Measurements from ENCODE around the gene THRSP.
"Not testable (repeated sequence)": the region's sequence is repeated elsewhere in the genome, so short reads cannot be mapped to it uniquely, and the experiment has no call there.

Gene THRSP, protein sequence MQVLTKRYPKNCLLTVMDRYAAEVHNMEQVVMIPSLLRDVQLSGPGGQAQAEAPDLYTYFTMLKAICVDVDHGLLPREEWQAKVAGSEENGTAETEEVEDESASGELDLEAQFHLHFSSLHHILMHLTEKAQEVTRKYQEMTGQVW

DNA sequence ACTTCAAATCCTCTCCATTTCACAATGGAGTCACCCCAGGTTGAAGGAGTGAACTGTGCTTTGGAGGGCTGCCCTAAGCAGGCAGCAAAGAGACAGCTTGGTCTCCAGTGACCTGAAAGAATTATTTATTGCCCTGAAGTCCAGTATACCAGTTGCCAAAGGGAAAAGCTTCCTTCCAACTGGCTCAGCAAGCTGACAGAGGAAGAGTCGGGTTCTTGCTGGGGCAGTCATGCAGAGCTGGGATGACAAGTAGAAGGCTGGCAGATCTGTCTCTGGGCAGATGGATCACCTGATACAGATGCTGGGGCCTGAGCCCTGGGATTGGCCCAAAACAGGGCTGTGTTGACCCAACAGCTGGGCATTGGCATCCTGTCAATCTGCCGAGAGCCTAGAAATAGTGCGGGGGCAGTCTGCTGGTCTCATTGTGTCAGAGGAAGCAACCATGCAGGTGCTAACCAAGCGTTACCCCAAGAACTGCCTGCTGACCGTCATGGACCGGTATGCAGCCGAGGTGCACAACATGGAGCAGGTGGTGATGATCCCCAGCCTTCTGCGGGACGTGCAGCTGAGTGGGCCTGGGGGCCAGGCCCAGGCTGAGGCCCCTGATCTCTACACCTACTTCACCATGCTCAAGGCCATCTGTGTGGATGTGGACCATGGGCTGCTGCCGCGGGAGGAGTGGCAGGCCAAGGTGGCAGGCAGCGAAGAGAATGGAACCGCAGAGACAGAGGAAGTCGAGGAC, at the start of gene THRSP:
Gene THRSP (plus strand): TSS at position 422 of the 742 bp plus-strand sequence. CDS start 21 bp downstream, at position 443.
- no peak for DNase-seq

DNA sequence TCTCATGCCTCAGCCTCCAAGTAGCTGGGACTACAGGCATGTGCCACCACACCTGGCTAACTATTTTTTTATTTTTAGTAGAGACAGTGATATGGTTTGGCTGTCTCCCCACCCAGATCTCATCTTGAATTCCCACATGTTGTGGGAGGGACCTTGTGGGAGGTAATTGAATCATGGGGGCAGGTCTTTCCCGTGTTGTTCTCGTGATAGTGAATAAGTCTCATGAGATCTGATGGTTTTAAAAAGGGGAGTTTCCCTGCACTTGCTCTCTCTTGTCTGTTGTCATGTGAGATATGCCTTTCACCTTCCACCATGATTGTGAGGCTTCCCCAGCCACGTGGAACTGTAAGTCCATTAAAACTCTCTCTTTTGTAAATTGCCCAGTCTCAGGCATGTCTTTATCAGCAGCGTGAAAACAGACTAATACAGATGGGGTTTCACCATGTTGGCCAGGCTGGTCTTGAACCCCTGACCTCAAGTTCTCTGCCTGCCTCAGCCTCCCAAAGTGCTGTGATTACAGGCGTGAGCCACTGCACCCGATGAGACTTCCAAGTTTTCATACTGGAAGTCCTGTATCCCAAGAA, 48.6 kb upstream of the THRSP start:
- not testable (repeated sequence) for DNase-seq

DNA sequence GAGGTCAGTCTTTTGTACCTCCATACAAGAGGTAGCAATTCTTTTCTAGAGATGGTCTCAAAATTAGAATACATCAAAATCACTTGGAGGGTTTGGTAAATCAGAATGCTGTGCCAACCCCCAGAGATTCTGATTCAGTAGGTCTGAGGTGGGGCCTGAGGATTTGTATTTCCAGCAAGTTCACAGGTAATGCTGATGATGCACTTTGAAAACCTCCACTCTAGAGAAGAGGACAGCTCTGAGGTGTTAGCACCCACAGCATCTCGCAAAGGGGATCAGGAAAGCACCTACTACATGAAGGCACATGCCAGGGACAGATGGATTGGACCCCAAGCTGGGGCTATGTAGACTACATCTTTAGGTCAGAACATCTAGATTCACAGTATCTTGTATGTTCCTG, 47.8 kb upstream of the THRSP start:
- no peak for DNase-seq

DNA sequence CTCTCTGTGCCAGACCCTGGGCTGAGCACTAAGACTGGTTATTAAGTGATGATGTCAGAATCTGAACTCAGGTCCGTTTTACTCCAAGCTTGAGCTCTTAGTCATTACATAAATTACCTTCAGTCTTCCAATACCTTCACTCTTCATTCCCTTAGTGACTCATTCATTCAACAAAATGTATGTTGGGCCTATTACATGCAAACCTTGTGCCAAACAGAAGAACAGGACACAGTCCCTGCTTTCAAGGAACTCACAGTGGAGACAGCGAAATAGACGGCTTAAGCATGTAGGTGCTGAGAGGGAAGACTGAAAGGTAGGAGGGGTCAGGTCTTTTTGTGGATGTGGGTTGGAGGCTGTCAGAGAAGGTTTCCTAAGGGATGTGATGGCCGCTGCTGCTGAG, 43.9 kb upstream of the THRSP start:
- DNase-seq = no peak

DNA sequence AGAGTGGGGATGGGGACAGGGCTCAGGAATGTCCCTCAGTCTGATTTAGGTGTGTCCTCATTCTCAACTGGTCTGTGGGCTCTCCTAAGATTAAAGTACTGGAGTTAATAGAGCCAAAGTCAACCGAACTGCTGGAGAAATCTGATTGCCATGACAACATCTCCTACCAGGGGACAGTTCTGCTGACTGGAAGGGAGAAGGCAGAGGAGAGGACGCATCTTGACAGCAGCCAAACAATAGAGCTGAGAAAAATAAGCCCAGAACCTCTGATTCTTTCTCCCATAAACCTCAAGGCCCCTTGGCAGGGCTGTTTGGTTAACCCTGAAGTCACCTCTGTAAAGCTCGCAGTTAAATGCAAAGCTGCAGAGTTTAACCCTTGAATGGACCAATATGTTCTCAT, 43.4 kb upstream of the THRSP start:
- no peak for DNase-seq

DNA sequence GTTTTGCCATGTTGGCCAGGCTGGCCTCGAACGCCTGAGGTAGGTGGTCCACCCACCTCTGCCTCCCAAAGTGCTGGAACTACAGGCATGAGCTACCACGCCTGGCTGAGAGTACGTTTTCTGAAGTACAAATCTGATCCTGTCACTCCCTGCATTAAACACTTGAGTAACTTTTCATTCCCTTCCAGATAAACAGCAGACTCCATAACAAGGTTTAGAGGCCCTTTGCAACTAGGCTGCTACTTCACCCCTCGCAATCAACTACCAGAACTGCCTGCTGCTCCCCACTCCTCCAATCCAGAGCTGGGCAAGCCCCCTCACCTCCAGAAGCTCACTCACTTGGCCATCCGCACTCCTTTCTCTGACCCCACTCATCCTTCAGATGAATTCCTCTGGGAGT, 42.0 kb upstream of the THRSP start:
- DNase-seq = no peak

DNA sequence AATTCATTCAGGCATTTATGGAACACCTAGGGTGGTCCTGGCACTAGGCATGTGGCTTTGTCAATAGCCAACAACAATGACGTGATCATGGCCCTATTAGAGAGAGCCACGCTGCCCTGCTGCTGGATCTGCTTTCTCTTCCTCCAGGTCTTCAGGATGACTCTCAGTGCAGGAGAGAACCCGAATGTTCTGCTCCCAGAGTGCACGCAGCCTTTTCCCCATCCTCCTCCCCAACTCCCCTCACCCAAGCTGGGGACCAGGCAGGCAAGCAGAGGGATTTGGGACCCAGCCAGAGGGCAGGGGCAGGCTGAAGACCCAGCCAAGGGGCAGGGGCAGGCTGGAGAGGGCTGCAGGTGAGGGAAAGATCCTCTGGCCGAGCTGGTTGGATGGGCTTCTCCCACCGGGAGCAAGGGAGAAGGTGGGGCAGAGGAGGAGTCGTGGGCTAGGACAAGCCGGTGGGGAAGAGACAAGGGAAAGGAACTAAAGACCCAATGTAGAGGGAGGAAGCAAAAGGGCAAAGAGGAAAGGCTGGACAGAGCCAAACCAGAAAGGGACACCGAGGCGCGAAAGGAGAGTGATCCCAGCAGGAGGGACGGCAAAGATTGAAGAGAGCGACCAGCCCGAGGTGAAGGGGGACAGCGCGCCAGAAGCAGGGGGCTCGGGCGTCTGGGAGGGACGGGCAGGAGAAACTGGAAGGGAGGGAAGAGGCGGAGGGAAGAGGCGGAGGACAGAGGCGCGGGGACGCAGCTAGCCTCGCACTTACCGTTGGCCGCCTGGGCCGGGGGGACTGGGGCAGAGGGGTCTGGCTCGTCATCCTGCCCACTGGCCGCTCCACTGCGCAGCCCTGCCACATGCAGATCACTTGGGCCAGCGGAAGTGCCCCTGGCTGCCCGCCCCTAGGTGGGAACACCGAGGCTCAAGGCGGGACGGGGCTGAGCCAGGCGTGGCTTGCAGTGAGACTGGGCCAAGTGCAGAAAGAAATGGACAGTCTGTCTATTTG, 41.0 kb upstream of the THRSP start, which contains the start of gene KCTD14:
Gene KCTD14 (minus strand): TSS at position 880 of the 1,000 bp plus-strand sequence. CDS start 27 bp downstream, at position 853.
- DNase-seq = no peak

DNA sequence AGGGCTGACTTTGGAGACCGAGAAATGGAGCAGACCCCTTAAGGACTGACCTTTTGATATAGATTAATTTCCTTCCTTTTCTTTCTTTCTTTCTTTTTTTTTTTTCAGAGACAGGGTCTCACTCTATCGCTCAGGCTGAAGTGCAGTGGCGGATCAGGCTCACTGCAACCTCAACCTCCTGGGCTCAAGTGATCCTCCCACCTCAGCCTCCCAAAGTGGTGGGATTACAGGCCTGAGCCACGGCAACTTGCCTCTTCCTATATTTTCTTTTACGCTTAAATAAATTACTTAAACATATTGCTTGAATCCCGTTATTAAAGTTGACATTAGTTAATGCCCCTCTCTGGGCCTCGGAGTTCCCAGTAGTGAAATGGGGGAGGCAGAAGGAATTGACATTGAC, 40.2 kb upstream of the THRSP start:
- no peak for DNase-seq

DNA sequence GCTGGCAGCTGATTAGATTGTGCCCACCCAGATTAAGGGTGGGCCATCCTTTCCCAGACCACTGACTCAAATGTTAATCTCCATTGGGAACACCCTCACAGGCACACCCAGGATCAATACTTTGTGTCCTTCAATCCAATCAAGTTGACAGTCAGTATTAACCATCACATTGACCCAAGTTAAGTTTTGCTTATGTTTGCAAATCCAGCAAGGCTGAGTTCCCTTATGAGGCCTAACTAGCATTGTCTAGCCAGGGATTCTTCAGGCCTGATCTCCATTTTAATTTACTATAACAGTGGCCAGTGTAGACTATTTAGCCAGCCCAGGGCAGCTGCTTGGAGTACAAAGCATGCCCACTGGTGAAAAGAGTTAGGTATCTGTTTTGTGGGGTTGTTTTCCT, 38.3 kb upstream of the THRSP start:
- no peak for DNase-seq

DNA sequence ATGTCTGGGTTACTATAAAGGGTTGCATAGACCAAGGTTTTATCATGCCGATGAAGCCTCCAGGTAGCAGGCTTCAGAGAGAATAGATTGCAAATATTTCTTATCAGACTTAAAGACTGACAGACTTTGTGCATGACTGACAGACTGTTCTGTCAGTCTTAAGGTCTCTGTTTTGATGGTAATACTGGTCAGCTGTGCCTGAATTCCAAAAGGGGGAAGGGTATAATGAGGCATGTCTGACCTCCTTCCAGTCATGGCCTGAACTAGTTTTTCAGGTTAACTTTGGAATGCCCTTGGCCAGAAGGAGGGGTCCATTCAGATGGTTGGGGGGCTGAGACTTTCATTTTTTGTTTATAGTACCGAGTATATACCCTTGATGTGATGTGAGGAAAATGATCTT, 35.9 kb upstream of the THRSP start:
- DNase-seq = no peak

DNA sequence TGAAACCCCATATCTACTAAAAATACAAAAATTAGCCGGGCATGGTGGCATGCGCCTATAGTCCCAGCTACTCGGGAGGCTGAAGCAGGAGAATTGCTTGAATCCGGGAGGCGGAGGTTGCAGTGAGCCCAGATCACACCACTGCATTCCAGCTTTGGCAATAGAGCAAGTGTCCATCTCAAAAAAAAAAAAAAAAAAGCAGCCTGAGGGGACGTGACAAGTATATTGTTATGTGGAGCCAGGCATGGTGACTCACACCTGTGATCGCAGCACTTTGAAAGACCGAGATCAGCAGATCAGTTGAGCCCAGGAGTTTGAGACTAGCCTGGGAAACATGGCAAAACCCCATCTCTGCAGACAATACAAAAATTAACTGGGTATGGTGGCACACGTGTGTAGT, 35.2 kb upstream of the THRSP start:
- not testable (repeated sequence) for DNase-seq

DNA sequence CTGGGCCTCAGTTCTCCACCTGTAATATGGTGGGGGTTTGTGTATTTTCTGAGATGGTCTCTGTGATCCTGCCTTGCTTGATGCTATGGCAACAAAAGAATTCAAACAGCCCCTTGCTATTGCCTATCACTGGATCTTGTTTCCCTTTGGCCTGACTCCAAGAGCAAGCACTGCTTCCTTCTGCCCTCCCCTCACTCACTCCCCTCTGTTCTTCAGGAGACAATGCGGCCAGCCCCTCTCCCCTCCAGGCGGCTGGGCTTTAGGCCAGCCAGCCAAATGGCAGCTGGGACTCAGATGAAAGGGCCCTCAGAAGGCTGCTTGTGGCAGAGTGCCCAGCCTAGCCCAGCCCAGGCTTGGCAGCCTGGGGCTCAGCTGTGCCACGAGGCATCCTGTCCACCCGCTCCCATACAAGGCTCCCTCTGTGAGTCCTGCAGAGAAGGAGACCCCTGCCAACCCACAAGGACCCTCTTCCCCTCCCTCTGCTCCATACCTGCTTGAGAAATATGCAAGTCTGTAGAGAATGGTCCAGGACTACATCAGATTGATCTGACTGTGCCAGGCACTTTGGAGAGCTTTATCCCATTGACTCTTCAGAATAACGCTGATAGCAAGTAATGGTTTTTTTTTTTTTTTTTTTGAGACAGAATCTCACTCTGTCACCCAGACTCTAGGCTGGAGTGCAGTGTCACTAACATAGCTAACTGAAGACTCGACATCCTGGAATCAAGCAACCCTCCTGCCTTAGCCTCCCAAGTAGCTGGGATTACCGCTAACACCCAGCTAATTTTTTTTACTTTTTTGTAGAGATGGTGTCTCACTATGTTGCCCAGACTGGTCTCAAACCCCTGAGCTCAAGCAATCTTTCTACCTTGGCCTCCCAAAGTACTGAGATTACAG, 33.0 kb upstream of the THRSP start:
- DNase-seq = no peak

DNA sequence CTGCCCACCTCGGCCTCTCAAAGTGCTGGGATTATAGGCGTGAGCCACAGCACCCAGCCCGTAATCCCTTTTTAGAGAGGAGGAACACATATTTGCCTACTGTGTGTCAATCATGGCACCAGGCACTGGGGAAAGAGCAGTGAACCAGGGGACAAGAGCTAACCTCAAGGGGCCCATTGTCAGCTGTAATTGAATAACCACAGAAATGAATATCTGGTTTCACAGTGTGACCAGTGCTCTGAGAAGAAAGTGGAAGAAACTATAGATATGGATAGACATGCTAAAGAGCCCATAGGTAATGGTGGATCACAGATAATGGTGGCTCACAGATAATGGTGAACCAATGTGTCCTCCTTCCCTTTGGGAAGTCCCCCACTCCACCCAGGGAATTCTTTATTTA, 32.0 kb upstream of the THRSP start:
- no peak for DNase-seq

DNA sequence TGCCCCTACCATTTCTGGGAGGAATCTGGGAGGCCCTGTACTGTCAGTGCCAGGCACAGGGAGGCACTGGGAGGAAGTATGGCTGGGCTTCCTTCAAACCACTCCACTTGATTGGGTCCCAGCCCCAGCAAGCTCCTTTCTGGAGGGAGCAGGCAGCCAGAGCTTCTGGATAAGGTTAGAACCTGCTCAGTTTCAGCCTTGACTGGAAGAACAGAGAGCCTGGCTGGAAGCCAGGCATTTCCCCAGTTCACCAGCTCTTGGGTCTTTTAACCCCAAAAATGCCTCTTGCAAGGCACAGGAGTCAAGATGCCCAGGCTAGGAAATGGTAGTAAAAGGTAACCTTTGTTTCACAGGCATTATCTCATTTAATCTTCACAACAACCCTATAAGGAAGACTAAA, 31.6 kb upstream of the THRSP start:
- DNase-seq = no peak

DNA sequence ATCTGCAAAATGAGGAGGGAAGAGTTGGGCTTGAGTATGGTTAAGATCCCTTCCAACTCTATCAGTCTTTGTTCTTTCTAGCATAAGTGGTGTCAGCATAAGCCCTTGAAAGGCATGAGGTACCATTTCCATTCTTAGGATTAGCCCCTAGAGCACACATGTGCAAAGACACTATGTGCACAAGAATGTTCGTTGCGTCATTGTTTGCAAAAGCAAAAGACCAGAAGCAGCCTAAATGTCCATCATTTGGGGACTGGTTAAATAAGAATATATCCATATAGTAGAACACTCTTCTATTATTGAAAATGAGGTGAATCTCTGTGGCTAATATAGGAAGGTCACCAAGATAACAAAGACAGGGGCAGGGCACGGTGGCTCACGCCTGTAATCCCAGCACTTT, 30.6 kb upstream of the THRSP start:
- DNase-seq = no peak

DNA sequence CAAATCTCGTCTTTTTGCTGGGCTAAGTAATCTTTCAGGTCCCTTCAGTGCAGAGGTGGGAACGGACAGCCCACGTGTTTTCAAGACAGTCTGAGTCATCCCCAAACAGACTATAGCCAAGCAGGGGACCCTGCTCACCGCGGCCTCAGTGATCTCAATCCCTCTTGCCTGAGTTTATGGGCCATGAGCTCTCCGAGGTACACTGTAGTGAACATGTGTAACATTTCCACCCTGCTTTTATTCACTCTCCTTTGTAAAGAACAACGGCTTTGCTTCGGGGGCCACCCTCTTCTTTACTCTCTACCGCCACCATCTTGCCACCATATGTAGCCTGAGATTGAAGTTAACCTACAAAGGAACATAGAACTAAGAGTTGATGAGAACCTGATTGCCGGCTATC, 29.0 kb upstream of the THRSP start:
- DNase-seq = no peak

DNA sequence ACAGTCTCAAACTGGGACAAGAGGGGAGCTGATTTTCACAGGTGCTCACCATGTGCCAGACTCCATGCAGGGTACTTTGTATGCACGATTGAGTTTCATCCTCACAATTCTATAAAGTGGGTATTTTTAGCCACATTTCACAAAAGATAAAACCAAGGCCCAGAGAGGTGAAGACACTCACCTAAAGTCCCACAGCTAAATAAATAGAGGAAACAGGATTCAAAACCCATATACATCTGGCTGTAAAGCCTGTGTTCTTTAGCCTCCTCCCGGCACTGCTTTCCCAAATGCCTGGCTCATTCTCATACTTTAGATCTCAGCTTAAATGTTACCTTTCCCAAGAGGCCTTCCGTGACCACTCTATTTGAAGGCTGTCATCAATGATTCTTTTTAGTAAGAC, 27.3 kb upstream of the THRSP start:
- DNase-seq = no peak

DNA sequence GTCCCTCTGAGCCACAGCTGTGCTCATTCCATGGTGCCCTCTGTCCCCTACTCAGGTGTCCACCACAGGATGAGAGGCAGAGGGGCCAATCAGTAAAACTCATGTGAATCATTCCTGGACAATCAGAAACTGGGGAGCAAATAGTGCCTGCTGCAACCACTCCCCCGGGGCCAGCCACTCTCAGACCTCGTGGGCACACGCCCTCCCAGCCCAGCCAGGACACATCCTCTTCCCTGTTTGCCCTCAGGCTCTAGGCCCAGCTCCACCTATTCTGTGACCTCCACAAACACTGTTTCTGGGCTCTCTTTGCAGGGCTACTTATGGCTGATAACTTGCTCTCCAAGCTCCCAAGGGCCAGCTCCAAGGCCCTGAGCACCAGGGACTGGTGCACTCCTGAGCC, 26.6 kb upstream of the THRSP start:
- DNase-seq = no peak

DNA sequence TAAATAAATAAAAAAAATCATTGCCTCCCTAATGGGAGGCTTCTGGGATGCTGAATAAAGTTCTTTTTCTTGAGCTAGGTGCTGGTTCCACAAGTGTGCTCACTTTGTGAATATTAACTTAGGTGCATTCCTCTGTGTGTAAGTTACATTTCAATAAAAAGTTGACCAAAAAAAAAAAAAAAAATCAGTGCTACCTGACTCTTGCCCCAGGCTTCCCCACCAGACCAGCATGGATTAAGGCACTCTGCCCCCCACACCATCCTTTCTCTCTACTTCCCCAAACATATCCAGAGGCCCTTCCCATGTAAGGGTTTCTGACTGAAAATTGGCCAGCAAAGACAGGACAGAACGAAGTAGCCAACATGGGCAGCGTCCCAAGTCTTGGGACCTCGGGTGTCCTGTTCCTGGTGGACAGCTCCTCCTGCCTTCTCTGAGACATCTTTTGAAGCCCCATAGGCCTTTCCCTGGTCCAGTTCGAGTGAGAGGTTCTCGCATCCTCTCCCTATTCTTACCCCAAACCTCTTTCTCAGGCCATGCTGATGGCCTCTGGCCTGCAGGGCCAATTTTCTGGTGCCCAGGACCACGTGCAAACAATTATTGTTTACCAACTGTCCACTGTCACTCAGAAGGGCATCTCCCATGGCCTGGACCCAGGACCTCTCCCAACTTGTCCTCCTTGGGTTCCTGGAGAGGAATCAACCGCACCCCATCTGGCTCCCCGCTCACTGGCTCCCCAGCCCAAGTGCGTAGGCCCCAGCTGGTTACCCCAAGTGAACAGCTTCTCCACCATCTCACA, 25.6 kb upstream of the THRSP start:
- no peak for DNase-seq

DNA sequence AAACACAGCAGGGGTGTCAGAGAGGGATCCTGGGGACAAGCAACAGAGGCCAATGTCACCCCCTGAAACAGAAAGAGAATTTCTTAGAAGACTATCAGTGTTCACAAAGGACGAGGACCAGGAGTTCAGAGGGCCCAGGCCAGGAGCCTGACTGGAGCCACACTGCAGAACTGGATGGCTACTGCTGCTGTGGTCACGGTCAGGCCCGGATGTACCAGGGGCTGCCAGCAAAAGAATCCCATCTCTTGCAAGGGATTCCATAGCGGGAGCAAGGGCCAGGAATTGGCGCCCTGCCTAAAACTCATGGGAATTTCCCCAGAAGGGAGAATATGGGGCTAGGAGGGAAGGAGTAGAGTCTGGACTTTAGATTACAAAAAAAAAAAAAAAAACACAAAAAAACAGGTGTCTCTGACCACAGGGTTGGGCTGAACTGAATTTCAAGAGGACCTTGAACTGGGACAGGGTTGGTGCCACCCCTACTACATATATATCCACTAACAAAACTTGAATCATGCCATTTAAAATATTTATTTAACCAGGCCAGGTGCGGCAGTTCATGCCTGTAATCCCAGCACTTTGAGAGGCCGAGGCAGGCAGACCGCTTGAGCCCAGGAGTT, 24.9 kb upstream of the THRSP start:
- DNase-seq = no peak
